WTC11 (cell line): ENCODE measurements around the gene PKHD1.

Experiments
- ESRRA ChIP-seq: sonication (generic); formaldehyde crosslinking; IDR thresholded peaks from 2 replicates; pipeline ENCODE4 v1.8.1; 2022; ENCODE audit warnings: mild to moderate bottlenecking, missing genetic modification reagents, borderline replicate concordance
- GABPB1 ChIP-seq: sonication (generic); formaldehyde crosslinking; IDR thresholded peaks from 2 replicates; pipeline ENCODE4 v1.8.1; 2023; ENCODE audit warnings: mild to moderate bottlenecking, missing genetic modification reagents
- NR2C2 ChIP-seq: sonication (generic); formaldehyde crosslinking; IDR thresholded peaks from 2 replicates; pipeline ENCODE4 v1.8.0; 2022; ENCODE audit warnings: mild to moderate bottlenecking, missing genetic modification reagents
- TCF7 ChIP-seq: sonication (generic); formaldehyde crosslinking; IDR thresholded peaks from 2 replicates; pipeline ENCODE4 v1.8.0; 2022; ENCODE audit warnings: mild to moderate bottlenecking, low read depth, missing genetic modification reagents, moderate library complexity
- ZNF121 ChIP-seq: sonication (generic); formaldehyde crosslinking; IDR thresholded peaks from 2 replicates; pipeline ENCODE4 v1.8.0; 2023; ENCODE audit warnings: missing genetic modification reagents
- TF ChIP-seq, protein P1 (sequence below): fragments of 200-600 bp; IDR thresholded peaks from 2 replicates; pipeline ENCODE4 v1.8.0; 2022; ENCODE audit warnings: antibody characterized with exemption
- TF ChIP-seq, protein P2 (sequence below): sonication (generic); formaldehyde crosslinking; conservative IDR thresholded peaks from 2 replicates; pipeline ENCODE4 v1.8.1; 2023; ENCODE audit warnings: mild to moderate bottlenecking, low read depth, missing genetic modification reagents, moderate library complexity
- TF ChIP-seq, protein P3 (sequence below): sonication (generic); formaldehyde crosslinking; IDR thresholded peaks from 2 replicates; pipeline ENCODE4 v1.8.0; 2023; ENCODE audit warnings: mild to moderate bottlenecking, missing genetic modification reagents
- TF ChIP-seq, protein P4 (sequence below): sonication (generic); formaldehyde crosslinking; IDR thresholded peaks from 2 replicates; pipeline ENCODE4 v1.8.1; 2023; ENCODE audit warnings: mild to moderate bottlenecking, moderate library complexity, missing genetic modification reagents
- TF ChIP-seq, protein P5 (sequence below): sonication (generic); formaldehyde crosslinking; IDR thresholded peaks from 2 replicates; pipeline ENCODE4 v1.8.1; 2022; ENCODE audit warnings: mild to moderate bottlenecking, missing genetic modification reagents, moderate library complexity, borderline replicate concordance

DNA sequence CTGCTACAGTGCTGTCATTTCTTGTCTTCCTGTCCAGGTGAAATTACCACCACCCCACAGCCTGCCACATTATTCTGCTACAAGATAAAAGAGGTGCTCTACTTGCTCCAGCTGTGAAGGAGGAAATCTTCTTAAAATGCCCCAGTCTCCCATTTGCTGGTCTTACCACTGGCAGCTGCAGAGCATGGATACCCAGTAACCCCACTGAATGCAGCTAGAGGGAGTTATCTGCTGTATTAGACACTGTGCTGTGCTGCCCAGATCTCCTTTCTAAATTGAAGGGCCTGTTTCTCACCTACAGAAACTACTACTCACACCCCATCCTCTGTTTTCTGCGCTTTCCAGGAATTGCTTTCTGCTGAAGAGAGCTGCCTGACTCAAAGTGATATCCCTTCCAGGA lies 517.8 kb downstream of the PKHD1 start:
- no peak for TF ChIP-seq ESRRA (CRISPR knock-in tag)
- TF ChIP-seq, protein P1, sequence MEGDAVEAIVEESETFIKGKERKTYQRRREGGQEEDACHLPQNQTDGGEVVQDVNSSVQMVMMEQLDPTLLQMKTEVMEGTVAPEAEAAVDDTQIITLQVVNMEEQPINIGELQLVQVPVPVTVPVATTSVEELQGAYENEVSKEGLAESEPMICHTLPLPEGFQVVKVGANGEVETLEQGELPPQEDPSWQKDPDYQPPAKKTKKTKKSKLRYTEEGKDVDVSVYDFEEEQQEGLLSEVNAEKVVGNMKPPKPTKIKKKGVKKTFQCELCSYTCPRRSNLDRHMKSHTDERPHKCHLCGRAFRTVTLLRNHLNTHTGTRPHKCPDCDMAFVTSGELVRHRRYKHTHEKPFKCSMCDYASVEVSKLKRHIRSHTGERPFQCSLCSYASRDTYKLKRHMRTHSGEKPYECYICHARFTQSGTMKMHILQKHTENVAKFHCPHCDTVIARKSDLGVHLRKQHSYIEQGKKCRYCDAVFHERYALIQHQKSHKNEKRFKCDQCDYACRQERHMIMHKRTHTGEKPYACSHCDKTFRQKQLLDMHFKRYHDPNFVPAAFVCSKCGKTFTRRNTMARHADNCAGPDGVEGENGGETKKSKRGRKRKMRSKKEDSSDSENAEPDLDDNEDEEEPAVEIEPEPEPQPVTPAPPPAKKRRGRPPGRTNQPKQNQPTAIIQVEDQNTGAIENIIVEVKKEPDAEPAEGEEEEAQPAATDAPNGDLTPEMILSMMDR: no peak
- TF ChIP-seq, protein P2, sequence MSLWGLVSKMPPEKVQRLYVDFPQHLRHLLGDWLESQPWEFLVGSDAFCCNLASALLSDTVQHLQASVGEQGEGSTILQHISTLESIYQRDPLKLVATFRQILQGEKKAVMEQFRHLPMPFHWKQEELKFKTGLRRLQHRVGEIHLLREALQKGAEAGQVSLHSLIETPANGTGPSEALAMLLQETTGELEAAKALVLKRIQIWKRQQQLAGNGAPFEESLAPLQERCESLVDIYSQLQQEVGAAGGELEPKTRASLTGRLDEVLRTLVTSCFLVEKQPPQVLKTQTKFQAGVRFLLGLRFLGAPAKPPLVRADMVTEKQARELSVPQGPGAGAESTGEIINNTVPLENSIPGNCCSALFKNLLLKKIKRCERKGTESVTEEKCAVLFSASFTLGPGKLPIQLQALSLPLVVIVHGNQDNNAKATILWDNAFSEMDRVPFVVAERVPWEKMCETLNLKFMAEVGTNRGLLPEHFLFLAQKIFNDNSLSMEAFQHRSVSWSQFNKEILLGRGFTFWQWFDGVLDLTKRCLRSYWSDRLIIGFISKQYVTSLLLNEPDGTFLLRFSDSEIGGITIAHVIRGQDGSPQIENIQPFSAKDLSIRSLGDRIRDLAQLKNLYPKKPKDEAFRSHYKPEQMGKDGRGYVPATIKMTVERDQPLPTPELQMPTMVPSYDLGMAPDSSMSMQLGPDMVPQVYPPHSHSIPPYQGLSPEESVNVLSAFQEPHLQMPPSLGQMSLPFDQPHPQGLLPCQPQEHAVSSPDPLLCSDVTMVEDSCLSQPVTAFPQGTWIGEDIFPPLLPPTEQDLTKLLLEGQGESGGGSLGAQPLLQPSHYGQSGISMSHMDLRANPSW (CRISPR knock-in tag): no peak
- TF ChIP-seq, protein P3, sequence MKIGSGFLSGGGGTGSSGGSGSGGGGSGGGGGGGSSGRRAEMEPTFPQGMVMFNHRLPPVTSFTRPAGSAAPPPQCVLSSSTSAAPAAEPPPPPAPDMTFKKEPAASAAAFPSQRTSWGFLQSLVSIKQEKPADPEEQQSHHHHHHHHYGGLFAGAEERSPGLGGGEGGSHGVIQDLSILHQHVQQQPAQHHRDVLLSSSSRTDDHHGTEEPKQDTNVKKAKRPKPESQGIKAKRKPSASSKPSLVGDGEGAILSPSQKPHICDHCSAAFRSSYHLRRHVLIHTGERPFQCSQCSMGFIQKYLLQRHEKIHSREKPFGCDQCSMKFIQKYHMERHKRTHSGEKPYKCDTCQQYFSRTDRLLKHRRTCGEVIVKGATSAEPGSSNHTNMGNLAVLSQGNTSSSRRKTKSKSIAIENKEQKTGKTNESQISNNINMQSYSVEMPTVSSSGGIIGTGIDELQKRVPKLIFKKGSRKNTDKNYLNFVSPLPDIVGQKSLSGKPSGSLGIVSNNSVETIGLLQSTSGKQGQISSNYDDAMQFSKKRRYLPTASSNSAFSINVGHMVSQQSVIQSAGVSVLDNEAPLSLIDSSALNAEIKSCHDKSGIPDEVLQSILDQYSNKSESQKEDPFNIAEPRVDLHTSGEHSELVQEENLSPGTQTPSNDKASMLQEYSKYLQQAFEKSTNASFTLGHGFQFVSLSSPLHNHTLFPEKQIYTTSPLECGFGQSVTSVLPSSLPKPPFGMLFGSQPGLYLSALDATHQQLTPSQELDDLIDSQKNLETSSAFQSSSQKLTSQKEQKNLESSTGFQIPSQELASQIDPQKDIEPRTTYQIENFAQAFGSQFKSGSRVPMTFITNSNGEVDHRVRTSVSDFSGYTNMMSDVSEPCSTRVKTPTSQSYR: no peak
- TF ChIP-seq ZNF121 (CRISPR knock-in tag): no peak
- TF ChIP-seq TCF7: no peak
- no peak for TF ChIP-seq GABPB1 (CRISPR knock-in tag)
- TF ChIP-seq NR2C2 (CRISPR knock-in tag): no peak
- TF ChIP-seq, protein P4, sequence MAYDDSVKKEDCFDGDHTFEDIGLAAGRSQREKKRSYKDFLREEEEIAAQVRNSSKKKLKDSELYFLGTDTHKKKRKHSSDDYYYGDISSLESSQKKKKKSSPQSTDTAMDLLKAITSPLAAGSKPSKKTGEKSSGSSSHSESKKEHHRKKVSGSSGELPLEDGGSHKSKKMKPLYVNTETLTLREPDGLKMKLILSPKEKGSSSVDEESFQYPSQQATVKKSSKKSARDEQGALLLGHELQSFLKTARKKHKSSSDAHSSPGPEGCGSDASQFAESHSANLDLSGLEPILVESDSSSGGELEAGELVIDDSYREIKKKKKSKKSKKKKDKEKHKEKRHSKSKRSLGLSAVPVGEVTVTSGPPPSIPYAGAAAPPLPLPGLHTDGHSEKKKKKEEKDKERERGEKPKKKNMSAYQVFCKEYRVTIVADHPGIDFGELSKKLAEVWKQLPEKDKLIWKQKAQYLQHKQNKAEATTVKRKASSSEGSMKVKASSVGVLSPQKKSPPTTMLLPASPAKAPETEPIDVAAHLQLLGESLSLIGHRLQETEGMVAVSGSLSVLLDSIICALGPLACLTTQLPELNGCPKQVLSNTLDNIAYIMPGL (CRISPR knock-in tag): no peak
- TF ChIP-seq, protein P5, sequence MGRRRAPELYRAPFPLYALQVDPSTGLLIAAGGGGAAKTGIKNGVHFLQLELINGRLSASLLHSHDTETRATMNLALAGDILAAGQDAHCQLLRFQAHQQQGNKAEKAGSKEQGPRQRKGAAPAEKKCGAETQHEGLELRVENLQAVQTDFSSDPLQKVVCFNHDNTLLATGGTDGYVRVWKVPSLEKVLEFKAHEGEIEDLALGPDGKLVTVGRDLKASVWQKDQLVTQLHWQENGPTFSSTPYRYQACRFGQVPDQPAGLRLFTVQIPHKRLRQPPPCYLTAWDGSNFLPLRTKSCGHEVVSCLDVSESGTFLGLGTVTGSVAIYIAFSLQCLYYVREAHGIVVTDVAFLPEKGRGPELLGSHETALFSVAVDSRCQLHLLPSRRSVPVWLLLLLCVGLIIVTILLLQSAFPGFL (CRISPR knock-in tag): no peak
